Measurements from ENCODE around the gene ANKAR. TPM values are rescaled to one million over a fixed set of nuclear protein-coding genes. Genes with fewer than 3 reads are reported as not detected.

The ANKAR gene
- total RNA-seq, 1 experiment from 2014 or later, result 2.0 TPM

- H3T11ph ChIP-seq (ENCODE audit: low read length), result no peak overlapping the region
- H3K79me2 ChIP-seq (ENCODE audit: insufficient read depth, low read length), result no peaks in the 10 kb centered on the region
- peaks cover 10% of the 10 kb centered on the region in 2 experiments for H3K4me1 Mint-ChIP-seq
- no peaks in the 10 kb centered on the region for H3K27me3 Mint-ChIP-seq (ENCODE audit: low read depth)
- no peak overlapping the region for H3K56ac ChIP-seq (ENCODE audit: insufficient read length, low read depth, low read length)
- H3K36me3 Mint-ChIP-seq (ENCODE audit: insufficient read depth in 1 of 3, low read depth in 3 of 3), result no peaks in the 10 kb centered on the region
- H4K91ac ChIP-seq (ENCODE audit: insufficient read length, low read depth, low read length), result no peak overlapping the region
- H4K5ac ChIP-seq (ENCODE audit: insufficient read length, low read depth, low read length), result no peak overlapping the region
- no peaks in the 10 kb centered on the region for H4K20me1 ChIP-seq (ENCODE audit: control insufficient read depth, insufficient read depth, insufficient read length)
- peak overlapping the region; percentile 64 for H2AFZ ChIP-seq (ENCODE audit: low read length)
- no peak overlapping the region for H3K27ac ChIP-seq (ENCODE audit: insufficient read length, low read depth, low read length)
- DNase-seq, result no peak
- H2BK15ac ChIP-seq (ENCODE audit: low read depth, low read length), result no peak overlapping the region
- no CpG with 5 or more reads among the region's 2 CpGs for WGBS (ENCODE audit: extremely low coverage, insufficient read length, low lambda C conversion rate)
- H3K14ac ChIP-seq (ENCODE audit: insufficient read depth, low read length), result no peak overlapping the region
- no peak overlapping the region; a peak in 1 of 5 replicates for H3K4me3 Mint-ChIP-seq
- no peaks in the 10 kb centered on the region for H3K9me3 Mint-ChIP-seq
- H2BK120ac ChIP-seq (ENCODE audit: low read depth, low read length, poor library complexity, severe bottlenecking), result no peak overlapping the region
- H3K27me3 ChIP-seq (ENCODE audit: insufficient read depth, low read length), result no peaks in the 10 kb centered on the region
- no peaks in the 10 kb centered on the region for H3K9me3 ChIP-seq (ENCODE audit: control insufficient read depth, low read depth, low read length)
- H3K4me1 ChIP-seq (ENCODE audit: insufficient read depth, low read length), result peaks cover 4% of the 10 kb centered on the region; the same call in 1 of the 2 replicates
- H3K4ac ChIP-seq (ENCODE audit: low read depth, low read length), result no peak overlapping the region
- peak overlapping the region in 2 of 3 experiments; percentile 20 to 59; a peak in 1 of 7 replicates for H3K27ac Mint-ChIP-seq
- H2AK5ac ChIP-seq (ENCODE audit: insufficient read length, low read length), result no peak overlapping the region
- H3K79me1 ChIP-seq (ENCODE audit: insufficient read depth, low read depth, low read length, poor library complexity, severe bottlenecking), result no peaks in the 10 kb centered on the region
- no peak for TF ChIP-seq CTCF (conservative IDR thresholded peaks at IDR 0.05)
- no peak overlapping the region for H3K9ac ChIP-seq (ENCODE audit: extremely low read depth, insufficient read length, low read length)
- H3K4me2 ChIP-seq (ENCODE audit: insufficient read depth, insufficient read length, low read length), result no peak overlapping the region
- no peak overlapping the region for H2BK12ac ChIP-seq (ENCODE audit: insufficient read length, low read depth, low read length)
- no peak overlapping the region for H4K8ac ChIP-seq (replicated peaks; ENCODE audit: insufficient read length, low read depth, low read length)
- no peak overlapping the region for H3K23ac ChIP-seq (ENCODE audit: insufficient read length, low read depth, low read length)
- H2BK20ac ChIP-seq (ENCODE audit: low read depth, low read length, poor library complexity, severe bottlenecking), result no peak overlapping the region
- H3K18ac ChIP-seq (ENCODE audit: insufficient read length, low read depth, low read length), result no peak overlapping the region
- H3K23me2 ChIP-seq (ENCODE audit: insufficient read length, low read depth, low read length, poor library complexity, severe bottlenecking), result no peaks in the 10 kb centered on the region
- H2BK5ac ChIP-seq (ENCODE audit: insufficient read length, low read length), result no peak overlapping the region
Measured at GRCh38 chr2:189641590-189641989, 32.9 kb upstream of the ANKAR start.
